ENCODE measurements around the gene PARVB. TPM values are rescaled to one million over a fixed set of nuclear protein-coding genes. Genes with fewer than 3 reads are reported as not detected.

PARVB gene
- total and polyA plus RNA-seq, 10 of the 15 experiments (the other 5 are each of a cell fraction or from before 2014, with no cell fraction given), result 5.2 to 264 (median 76.0) TPM

DNA sequence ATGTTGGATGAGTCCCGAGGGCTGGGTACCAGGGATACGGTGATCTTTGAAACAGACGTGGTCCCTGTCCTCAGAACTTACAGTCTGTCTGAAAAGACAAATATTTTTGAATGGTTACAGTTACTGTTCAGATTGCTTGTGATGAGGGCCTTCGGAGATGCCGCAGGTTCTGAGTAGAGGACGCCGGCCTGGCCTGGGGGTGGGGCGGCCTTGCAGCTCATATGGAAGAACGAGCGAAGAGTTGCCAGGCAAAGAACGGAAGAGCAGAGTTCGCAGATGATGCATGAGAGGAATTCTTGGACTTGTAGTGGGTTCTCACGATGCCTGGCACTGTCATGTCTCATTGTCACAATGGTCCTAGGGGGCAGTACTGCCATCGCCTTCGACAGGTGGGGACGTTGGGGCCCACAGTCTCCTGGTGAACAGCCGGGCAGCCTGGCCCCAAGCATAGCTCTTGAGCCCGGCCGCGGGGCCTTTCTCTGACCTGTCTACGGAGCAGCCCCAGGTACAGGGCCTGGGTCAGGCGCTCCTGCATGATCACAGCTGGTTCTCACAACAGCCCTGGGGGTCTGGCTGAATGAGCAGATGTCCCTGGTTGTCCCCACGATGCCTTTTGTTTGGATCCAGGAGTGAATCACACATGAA, 95.7 kb downstream of the PARVB start (continued):
- TF ChIP-seq IKZF1 (conservative IDR thresholded peaks at IDR 0.05), result no peak
- TF ChIP-seq, protein P1, sequence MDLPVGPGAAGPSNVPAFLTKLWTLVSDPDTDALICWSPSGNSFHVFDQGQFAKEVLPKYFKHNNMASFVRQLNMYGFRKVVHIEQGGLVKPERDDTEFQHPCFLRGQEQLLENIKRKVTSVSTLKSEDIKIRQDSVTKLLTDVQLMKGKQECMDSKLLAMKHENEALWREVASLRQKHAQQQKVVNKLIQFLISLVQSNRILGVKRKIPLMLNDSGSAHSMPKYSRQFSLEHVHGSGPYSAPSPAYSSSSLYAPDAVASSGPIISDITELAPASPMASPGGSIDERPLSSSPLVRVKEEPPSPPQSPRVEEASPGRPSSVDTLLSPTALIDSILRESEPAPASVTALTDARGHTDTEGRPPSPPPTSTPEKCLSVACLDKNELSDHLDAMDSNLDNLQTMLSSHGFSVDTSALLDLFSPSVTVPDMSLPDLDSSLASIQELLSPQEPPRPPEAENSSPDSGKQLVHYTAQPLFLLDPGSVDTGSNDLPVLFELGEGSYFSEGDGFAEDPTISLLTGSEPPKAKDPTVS (IDR thresholded peaks at IDR 0.05; ENCODE audit: low read depth, low read length), result no peak

DNA sequence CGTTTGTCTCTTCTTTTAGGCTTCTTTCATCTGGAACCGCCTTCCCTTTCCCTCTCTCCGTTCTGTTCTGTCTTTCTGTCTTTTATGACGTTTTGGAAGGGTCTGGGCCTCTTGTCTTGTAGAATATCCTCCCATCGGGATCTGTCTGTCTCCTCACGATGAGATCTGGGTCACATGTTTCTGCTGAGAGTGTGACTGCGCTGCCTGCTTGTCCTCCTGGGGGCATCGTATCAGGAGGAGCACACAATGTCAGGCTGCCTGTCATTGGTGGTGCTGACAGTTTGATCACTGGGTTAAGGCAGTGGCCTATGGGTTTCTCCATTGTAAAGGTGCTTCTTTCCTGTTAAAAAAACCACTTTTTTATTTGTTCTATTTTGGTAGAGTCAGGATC, 96.2 kb downstream of the PARVB start:
- TF ChIP-seq PAX8 (IDR thresholded peaks at IDR 0.05) (no peak), SMAD5 (IDR thresholded peaks at IDR 0.05; ENCODE audit: low read depth) (no peak), ZNF622 (IDR thresholded peaks at IDR 0.05) (no peak), ZNF384 (IDR thresholded peaks at IDR 0.05; ENCODE audit: borderline replicate concordance, low read depth, low read length) (no peak), RUNX3 (IDR thresholded peaks at IDR 0.05; ENCODE audit: low read length) (no peak), POLR2A (IDR thresholded peaks at IDR 0.05; ENCODE audit: low read depth, low read length) (no peak), ZZZ3 (IDR thresholded peaks at IDR 0.05; ENCODE audit: control insufficient read depth, insufficient read length, low read depth) (no peak), EGR1 (IDR thresholded peaks at IDR 0.05; ENCODE audit: borderline replicate concordance in 1 of 2, low read depth in 2 of 2, low read length in 2 of 2) (no peak), IRF4 (IDR thresholded peaks at IDR 0.05; ENCODE audit: low read depth, low read length) (no peak)
- TF ChIP-seq, protein P2, sequence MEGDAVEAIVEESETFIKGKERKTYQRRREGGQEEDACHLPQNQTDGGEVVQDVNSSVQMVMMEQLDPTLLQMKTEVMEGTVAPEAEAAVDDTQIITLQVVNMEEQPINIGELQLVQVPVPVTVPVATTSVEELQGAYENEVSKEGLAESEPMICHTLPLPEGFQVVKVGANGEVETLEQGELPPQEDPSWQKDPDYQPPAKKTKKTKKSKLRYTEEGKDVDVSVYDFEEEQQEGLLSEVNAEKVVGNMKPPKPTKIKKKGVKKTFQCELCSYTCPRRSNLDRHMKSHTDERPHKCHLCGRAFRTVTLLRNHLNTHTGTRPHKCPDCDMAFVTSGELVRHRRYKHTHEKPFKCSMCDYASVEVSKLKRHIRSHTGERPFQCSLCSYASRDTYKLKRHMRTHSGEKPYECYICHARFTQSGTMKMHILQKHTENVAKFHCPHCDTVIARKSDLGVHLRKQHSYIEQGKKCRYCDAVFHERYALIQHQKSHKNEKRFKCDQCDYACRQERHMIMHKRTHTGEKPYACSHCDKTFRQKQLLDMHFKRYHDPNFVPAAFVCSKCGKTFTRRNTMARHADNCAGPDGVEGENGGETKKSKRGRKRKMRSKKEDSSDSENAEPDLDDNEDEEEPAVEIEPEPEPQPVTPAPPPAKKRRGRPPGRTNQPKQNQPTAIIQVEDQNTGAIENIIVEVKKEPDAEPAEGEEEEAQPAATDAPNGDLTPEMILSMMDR (IDR thresholded peaks at IDR 0.05 in 2 of 3, conservative IDR thresholded peaks at IDR 0.05 in 1 of 3; ENCODE audit: control insufficient read depth in 2 of 3, extremely low read depth in 1 of 3, insufficient read depth in 1 of 3, low read depth in 3 of 3, low read length in 3 of 3), result no peak
- TF ChIP-seq, protein P3, sequence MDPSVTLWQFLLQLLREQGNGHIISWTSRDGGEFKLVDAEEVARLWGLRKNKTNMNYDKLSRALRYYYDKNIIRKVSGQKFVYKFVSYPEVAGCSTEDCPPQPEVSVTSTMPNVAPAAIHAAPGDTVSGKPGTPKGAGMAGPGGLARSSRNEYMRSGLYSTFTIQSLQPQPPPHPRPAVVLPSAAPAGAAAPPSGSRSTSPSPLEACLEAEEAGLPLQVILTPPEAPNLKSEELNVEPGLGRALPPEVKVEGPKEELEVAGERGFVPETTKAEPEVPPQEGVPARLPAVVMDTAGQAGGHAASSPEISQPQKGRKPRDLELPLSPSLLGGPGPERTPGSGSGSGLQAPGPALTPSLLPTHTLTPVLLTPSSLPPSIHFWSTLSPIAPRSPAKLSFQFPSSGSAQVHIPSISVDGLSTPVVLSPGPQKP (IDR thresholded peaks at IDR 0.05; ENCODE audit: low read depth, low read length), result no peak
- TF ChIP-seq, protein P4, sequence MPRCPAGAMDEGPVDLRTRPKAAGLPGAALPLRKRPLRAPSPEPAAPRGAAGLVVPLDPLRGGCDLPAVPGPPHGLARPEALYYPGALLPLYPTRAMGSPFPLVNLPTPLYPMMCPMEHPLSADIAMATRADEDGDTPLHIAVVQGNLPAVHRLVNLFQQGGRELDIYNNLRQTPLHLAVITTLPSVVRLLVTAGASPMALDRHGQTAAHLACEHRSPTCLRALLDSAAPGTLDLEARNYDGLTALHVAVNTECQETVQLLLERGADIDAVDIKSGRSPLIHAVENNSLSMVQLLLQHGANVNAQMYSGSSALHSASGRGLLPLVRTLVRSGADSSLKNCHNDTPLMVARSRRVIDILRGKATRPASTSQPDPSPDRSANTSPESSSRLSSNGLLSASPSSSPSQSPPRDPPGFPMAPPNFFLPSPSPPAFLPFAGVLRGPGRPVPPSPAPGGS (IDR thresholded peaks at IDR 0.05; ENCODE audit: borderline replicate concordance, insufficient read depth, low read depth, low read length, poor library complexity, severe bottlenecking), result no peak
- peaks cover 2% of the 10 kb centered on the region; the same call in 2 of the 3 replicates for H3K9me3 ChIP-seq (replicated peaks; ENCODE audit: control insufficient read depth, insufficient read depth, low read length)
- H3K4me2 ChIP-seq (ENCODE audit: control insufficient read depth, insufficient read depth), result no peak overlapping the region
- no peak overlapping the region for H3K4me3 ChIP-seq
- no TSS peak for BruUV-seq (replicated peaks)
- intact Hi-C loops (cut with micrococcal nuclease; ENCODE audit: unreplicated experiment), result no loop called here
- in situ Hi-C loops (cut with MboI), result no loop called here
- H3K79me2 ChIP-seq (ENCODE audit: control insufficient read depth, insufficient read depth, low read length), result no peaks in the 10 kb centered on the region
- no peak overlapping the region for H3K9ac ChIP-seq (ENCODE audit: control insufficient read depth, insufficient read depth, low read length)
- no peak for ATAC-seq
- peaks cover 19% of the 10 kb centered on the region in 2 experiments for H3K36me3 ChIP-seq (ENCODE audit: control insufficient read depth in 2 of 2, insufficient read depth in 2 of 2, low read length in 1 of 2)
- ChIA-PET SMC1A (ENCODE audit: uncharacterized antibody, unreplicated experiment) (no interaction called here), CTCF (no interaction called here), POLR2A (no interaction called here), RAD21 (ENCODE audit: unreplicated experiment) (no interaction called here)
- FAIRE-seq, result no peak
- no peak for DNase-seq (ENCODE audit: low read depth, low spot score)
- H2AFZ ChIP-seq (ENCODE audit: control insufficient read depth, low read depth, low read length), result no peak overlapping the region
- WGBS (ENCODE audit: insufficient coverage, insufficient replicate concordance, low lambda C conversion rate, missing lambda C conversion rate), result 83% methylated on average over 8 of the region's 8 CpGs
- no peaks in the 10 kb centered on the region for H3K27me3 ChIP-seq (replicated peaks in 1 of 2; ENCODE audit: control insufficient read depth in 2 of 2, insufficient read depth in 2 of 2, low read length in 1 of 2)
- H3K4me1 ChIP-seq (ENCODE audit: control insufficient read depth, insufficient read depth, low read length), result no peaks in the 10 kb centered on the region
- H3K27ac ChIP-seq (ENCODE audit: control insufficient read depth, insufficient read depth), result no peak overlapping the region
- no peaks in the 10 kb centered on the region for H4K20me1 ChIP-seq (ENCODE audit: control insufficient read depth, insufficient read depth)

All from GM12878 (cell line).